ENCODE data around the gene OR6B3.
A peak's percentile ranks its signal among the peaks of the same experiment; 100 is the strongest.

Gene OR6B3

DNA sequence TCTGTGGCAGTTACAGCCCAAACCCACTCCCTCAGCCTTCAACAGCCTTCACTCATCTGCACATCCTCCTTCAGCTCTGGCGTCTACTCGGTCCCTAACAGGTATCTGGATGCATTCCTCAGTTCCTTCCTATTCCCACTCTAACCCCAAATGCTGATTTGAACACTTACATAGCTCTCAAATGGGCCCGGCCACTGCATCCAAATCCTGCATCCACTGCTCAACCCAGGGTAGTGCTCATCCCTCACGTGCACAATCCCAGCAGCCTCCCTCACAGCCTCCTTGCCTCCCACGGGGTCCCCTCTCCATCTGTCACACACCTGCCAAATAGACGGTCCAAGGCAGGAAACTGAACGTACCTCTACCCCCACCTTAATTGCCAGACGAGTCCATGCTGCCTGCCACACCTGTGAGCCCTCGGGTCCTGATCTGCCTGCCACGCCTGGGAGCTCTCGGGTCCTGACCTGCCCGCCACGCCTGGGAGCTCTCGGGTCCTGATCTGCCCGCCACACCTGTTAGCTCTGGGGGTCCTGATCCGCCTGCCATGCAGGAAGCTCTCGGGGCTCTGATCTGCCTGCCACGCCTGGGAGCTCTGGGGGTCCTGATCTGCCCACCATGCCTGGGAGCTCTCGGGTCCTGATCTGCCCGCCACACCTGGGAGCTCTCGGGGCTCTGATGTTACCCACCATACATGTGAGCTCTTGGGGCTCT, 9.9 kb downstream of the OR6B3 start:
- DNase-seq: no peak

DNA sequence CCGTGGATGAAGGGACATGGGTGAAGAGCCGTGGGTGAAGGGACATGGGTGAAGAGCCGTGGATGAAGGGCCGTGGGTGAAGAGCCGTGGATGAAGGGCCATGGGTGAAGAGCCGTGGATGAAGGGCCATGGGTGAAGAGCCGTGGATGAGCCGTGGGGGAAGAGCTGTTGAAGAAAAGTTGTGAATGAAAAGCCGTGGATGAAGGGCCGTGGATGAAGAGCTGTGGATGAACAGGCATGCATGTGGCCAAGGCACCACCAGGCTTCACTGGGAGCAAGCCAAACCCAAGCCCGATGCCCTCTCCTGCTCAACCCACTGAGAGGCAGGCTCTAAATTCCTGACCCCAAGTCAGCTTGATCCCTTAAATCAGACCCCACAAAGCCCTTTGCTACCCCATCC, 10.6 kb downstream of the OR6B3 start:
- no peak for DNase-seq

DNA sequence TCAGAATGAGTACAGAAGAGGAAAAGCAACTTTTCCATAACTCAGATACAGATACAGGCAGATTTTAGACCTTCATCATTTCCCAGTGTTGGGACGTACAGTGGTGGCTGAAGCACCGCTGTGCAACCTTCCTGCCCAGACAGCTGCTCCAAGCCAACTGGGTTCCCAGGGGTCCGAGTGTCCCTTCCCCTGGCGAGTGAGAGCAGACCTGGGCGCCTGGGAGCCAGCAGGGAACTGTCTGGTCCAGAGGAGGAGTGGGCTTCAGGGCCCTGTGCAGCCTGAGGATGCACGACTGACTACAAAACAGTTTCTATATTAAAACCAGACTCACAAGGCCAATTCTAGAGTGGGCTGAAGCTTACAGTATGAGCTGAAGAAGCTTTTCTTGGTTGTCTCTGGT, 12.0 kb downstream of the OR6B3 start:
- DNase-seq: no peak

GRCh38 chr2:240037358-240037757, 16.0 kb downstream of the OR6B3 start:
- DNase-seq: no peak

DNA sequence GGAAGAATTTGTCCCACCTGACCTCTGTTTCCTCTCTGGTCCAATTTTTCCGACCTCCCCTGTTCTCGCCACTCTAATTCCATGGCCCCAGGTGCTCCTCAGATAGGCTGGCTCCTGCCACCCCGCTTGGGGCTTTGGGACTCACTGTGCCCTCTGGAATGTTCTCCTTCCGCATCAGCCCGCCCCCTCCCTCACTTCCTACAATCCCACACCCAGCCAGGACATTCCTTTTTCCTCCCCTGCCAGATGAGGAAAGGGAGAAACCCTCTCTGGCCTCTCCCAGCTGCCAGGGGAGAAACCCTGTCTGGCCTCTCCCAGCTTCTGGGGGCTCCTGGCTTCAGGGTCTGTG, 20.0 kb downstream of the OR6B3 start:
- no peak for DNase-seq

DNA sequence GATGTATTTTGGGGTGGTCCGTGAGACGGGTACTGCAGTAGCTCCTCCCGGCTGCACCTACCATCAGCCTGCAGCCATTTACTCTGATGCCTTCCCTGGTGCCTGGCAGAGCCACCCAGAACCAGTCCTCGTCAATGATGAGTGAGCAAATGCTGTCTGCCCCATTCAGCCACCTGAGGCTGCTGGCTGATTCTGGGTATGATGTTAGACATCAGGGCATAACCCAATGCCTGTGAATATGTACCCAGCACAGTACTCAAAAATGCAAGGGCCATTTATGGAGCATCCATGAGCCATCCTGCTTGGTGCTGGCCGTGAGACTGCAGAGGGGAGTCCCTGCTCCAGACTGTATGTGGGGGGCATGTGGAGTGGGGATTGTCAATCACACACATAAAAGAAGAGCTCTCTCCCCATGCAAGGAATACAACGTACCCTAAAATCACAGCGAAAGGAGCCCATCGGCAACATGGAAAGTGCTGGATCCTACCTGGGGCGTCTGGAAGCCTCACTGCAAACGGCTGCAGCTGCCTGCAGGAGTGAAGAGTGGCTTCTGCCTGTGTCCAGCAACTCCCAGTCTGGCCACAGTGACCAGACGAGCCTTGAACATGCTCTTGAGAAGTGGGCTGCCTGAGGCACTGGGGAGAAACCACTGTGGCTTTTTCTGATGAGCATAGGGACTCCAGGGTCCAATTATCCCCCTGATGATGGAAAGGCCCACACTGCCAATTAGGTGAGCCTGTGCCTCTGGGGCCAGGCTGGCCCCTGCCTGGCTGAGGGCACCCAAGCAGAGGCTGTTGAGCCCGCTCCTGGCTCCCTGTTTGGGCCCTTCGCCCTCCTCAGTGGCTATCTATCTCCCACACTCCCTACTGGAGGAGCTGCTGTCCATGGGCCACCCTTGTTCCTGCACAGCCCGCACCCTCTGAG, 20.7 kb downstream of the OR6B3 start:
- no peak for DNase-seq

- no peak for DNase-seq
These were observed 22.8 kb downstream of the OR6B3 start, which contains the start of gene OR6B2 for GRCh38 chr2:240030379-240031094. OR6B2 (minus strand) TSS chr2:240030429; CDS start chr2:240030429, 0 bp downstream.

GRCh38 chr2:240024766-240025165, 28.6 kb downstream of the OR6B3 start:
- DNase-seq: no peak

GRCh38 chr2:240023792-240024191, 29.5 kb downstream of the OR6B3 start:
- no peak for DNase-seq

DNA sequence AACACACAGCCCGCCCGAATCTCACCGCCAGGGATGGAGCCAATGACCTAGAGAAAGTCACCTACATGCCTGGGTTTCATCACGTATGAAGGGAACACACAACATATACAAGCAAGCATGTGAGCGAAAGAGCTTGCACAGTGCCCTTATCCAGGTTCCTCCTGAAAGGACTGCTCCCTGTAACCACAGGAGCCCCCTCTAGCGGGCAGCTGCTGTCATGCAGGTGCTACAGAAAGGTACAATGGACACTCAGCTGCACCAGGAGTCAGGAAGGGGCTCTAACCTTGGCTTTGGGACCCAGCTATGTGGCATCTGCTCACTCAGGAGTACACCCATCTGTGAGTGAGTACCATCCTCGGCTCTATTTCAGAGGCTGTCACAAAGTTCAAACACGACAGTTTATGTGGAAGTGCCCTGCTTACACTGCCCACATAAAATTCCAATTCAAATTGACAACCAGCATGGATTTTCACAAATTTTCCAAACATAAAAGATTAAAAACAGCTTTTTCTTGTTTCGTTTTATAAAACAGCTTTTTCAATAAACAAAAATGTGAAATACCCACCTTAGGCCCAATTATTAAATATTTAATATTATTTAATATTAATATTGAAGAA, 31.7 kb downstream of the OR6B3 start:
- DNase-seq: peak; percentile 38 to 40

GRCh38 chr2:240018071-240018750, 35.1 kb downstream of the OR6B3 start:
- DNase-seq: no peak

GRCh38 chr2:240014327-240014726, 39.0 kb downstream of the OR6B3 start:
- DNase-seq: no peak

GRCh38 chr2:240013343-240013742, 40.0 kb downstream of the OR6B3 start:
- DNase-seq: peak in 1 of 2 experiments; percentile 20

DNA sequence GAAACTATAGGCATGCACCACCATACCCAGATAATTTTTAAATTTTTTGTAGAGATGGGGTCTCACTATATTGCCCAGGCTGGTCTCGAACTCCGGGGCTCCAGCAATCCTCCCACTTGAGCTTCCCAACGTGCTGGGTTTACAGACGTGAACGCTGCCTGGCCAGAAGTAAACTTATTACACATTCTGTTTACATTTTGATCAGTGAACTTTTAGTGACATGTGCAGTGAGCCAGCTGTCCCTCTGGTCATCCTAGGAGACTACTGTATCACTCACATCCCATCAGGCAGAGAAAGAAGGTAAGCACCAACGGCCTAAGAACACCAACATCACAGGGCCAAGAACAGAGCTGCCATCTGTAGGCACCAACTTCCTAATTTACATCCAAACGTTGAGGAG, 50.3 kb downstream of the OR6B3 start:
- no peak for DNase-seq

DNA sequence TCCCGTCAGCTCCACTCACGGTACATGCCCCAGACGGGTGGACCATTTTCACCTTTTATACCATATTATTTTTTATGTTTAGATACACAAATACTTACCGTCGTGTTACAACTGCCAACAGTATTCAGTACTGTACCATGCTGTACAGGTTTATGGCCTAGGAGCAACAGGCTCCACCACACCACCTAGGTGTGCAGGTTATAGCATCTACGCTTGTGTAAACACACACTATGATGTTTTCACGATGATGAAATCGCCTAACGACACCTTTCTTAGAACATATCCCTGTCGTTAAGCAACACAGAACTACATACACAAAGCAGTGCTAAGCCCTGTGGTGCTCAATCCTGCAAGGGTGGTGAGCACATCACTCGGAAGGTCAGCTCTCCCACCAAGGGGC, 52.6 kb downstream of the OR6B3 start:
- no peak for DNase-seq

- DNase-seq: no peak
These were observed 55.5 kb downstream of the OR6B3 start for GRCh38 chr2:239997686-239998409.

All from Kasumi-1 (cell line).